Activated CD8-positive, alpha-beta T cell treated with anti-CD3 and anti-CD28 coated beads for 36 hours (primary cell): ENCODE data around the gene TMOD1. TPM values are rescaled to one million over a fixed set of nuclear protein-coding genes. Genes with fewer than 3 reads are reported as not detected.

Experiments used
- ATAC-seq: fragments of 200-7000 bp; cut with Tn5 transposase; one replicate; pipeline ENCODE4 v1.10.0; 2021; ENCODE audit warnings: mild to moderate bottlenecking, moderate library complexity
- CTCF ChIA-PET: fragments of 350-600 bp; sonication (Branson Sonifier 250); formaldehyde crosslinking; loops from one replicate; lab custom pipeline; 2021; ENCODE audit warnings: antibody characterized with exemption; lab: Charles Lee
- POLR2A ChIA-PET: fragments of 350-600 bp; sonication (Branson Sonifier 250); formaldehyde crosslinking; loops from one replicate; lab custom pipeline; 2021; ENCODE audit warnings: antibody characterized with exemption; lab: Charles Lee
- DNase-seq: peaks from one replicate; pipeline ENCODE4 v3.0.0-alpha.2; 2020
- H3K27ac Mint-ChIP-seq: one replicate; pipeline ENCODE4 v1.8.0; 2021; ENCODE audit warnings: mild to moderate bottlenecking, mixed read lengths
- H3K27me3 Mint-ChIP-seq: one replicate; pipeline ENCODE4 v1.8.0; 2021; ENCODE audit warnings: mixed read lengths
- H3K36me3 Mint-ChIP-seq: one replicate; pipeline ENCODE4 v1.8.0; 2021; ENCODE audit warnings: low read depth, mixed read lengths
- H3K4me1 Mint-ChIP-seq: one replicate; pipeline ENCODE4 v1.8.0; 2021; ENCODE audit warnings: low read depth, mixed read lengths
- H3K4me3 Mint-ChIP-seq: one replicate; pipeline ENCODE4 v1.8.0; 2021; ENCODE audit warnings: mild to moderate bottlenecking, moderate library complexity, mixed read lengths
- H3K9me3 Mint-ChIP-seq: one replicate; pipeline ENCODE4 v1.8.0; 2021; ENCODE audit warnings: mixed read lengths
- intact Hi-C: fragments of 100-400 bp; cut with micrococcal nuclease; formaldehyde crosslinking; loops from one replicate; pipeline ENCODE4 v1.10.0; 2022
- total RNA-seq, 2 experiments: library from RNA; stranded (reverse); gene quantifications; one replicate each; pipeline ENCODE4 v1.2.3, GENCODE V29; 2021
- TF ChIP-seq, protein P1 (sequence below): fragments of 200-600 bp; IDR thresholded peaks from one replicate; pipeline ENCODE4 v1.8.0; 2022; ENCODE audit warnings: antibody characterized with exemption, mild to moderate bottlenecking

The TMOD1 gene
- total RNA-seq, 2 experiments from 2014 or later = 0.47 to 0.60 TPM

DNA sequence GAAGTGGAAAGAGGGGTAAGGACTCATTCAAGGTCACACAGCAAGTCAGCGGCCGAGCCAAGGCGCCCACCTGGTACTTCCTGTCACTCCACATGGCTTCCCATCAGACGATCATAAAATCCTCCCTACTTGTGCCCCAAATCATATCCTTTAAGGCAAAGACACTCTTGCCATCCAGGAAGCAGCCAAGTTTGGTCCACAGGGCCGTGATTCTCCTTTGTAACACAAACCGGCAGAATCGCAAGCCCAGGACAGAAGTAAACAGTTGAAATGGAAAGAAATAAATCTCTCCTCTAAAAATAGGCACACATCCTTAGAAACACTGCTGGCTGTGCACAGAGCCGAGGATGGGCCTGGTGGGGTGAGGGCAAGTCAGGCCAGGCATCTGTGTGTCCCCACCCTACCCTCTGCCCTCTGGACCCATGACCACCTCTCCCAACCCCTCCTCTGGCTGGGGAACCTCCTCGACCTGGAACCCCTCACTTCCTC lies 30.5 kb downstream of the TMOD1 start:
- POLR2A ChIA-PET = no interaction called here
- DNase-seq (no peak), ATAC-seq (no peak)
- TF ChIP-seq, protein P1, sequence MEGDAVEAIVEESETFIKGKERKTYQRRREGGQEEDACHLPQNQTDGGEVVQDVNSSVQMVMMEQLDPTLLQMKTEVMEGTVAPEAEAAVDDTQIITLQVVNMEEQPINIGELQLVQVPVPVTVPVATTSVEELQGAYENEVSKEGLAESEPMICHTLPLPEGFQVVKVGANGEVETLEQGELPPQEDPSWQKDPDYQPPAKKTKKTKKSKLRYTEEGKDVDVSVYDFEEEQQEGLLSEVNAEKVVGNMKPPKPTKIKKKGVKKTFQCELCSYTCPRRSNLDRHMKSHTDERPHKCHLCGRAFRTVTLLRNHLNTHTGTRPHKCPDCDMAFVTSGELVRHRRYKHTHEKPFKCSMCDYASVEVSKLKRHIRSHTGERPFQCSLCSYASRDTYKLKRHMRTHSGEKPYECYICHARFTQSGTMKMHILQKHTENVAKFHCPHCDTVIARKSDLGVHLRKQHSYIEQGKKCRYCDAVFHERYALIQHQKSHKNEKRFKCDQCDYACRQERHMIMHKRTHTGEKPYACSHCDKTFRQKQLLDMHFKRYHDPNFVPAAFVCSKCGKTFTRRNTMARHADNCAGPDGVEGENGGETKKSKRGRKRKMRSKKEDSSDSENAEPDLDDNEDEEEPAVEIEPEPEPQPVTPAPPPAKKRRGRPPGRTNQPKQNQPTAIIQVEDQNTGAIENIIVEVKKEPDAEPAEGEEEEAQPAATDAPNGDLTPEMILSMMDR = no peak
- H3K36me3 Mint-ChIP-seq = no peaks in the 10 kb centered on the region
- H3K4me3 Mint-ChIP-seq = no peak overlapping the region
- no peaks in the 10 kb centered on the region for H3K9me3 Mint-ChIP-seq
- no peak overlapping the region for H3K27ac Mint-ChIP-seq
- peaks cover 5% of the 10 kb centered on the region for H3K4me1 Mint-ChIP-seq
- intact Hi-C loops = no loop called here
- peaks cover 2% of the 10 kb centered on the region for H3K27me3 Mint-ChIP-seq
- CTCF ChIA-PET = no interaction called here

DNA sequence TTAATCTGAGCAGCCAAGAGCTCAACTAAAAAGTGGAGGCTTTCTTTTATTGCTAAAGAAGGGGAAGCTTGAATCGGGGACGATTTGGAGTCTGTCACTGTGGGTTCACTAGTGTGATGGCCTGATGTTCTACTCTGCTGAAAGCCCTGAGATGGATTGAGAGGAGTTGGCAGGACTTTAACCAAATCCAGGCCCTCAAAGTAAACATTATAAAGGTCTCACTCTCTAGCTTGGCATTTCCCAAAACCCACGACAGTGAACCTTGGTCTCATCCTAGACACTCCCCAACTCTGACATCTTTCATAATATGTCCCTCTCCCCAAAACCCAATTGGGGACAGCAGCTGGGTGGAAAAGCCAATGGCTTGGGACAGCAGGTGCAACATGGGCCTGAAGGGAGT lies 32.7 kb downstream of the TMOD1 start:
- intact Hi-C loops = no loop called here
- Mint-ChIP-seq H3K36me3 (no peaks in the 10 kb centered on the region), H3K9me3 (no peaks in the 10 kb centered on the region), H3K27ac (no peak overlapping the region), H3K4me3 (no peak overlapping the region), H3K27me3 (peaks cover 2% of the 10 kb centered on the region), H3K4me1 (peaks cover 5% of the 10 kb centered on the region)
- DNase-seq (no peak), ATAC-seq (no peak)
- ChIA-PET POLR2A (interaction anchor here (1.2 kb wide), 1 partner anchor 10 kb away, joined by 3 read pairs; no protein-coding TSS in a partner anchor), CTCF (interaction anchor here (0.8 to 3.3 kb wide), 2 partner anchors 64 to 82 kb away, joined by 3 to 8 read pairs; no protein-coding TSS in a partner anchor)
- TF ChIP-seq, protein P1 = no peak

DNA sequence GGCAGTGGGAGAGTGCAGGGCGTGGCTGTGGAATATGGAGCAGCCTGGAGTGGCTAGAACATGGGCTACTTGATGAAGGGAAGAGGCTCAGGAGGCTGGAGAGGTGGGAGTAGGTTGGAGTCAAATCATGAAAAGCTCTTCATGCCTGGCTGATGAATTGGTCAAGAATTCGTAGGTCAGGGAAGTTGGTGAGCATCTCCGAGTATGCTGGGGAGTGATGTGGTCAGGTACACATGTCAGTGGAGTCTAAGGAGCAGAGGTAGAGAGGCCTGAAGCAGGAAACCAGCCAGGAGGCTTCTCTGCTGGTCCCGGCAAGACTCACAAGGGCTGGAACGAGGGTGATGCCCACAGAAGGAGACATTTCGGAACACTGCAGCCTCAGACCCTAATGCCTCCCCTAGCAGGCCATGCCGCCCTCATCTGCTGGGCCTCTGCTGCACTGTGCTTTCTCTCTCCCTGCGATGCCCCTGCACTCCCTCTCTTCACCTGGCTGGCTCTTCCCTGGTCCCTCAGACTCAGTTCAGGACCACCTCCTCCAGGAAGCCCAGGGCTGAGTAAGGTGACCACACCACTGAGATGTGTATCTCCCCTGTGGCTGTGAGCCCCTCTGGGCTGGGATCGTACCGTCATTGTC lies 33.6 kb downstream of the TMOD1 start:
- DNase-seq (no peak), ATAC-seq (no peak)
- Mint-ChIP-seq H3K4me1 (no peaks in the 10 kb centered on the region), H3K36me3 (no peaks in the 10 kb centered on the region), H3K9me3 (no peaks in the 10 kb centered on the region), H3K27ac (no peak overlapping the region), H3K27me3 (peaks cover 4% of the 10 kb centered on the region), H3K4me3 (no peak overlapping the region)
- ChIA-PET CTCF (interaction anchor here (3.3 kb wide), 1 partner anchor 63 kb away, joined by 8 read pairs; no protein-coding TSS in a partner anchor), POLR2A (interaction anchor here (0.6 kb wide), 1 partner anchor 16 kb away, joined by 3 read pairs; no protein-coding TSS in a partner anchor)
- intact Hi-C loops = no loop called here
- TF ChIP-seq, protein P1 = no peak

DNA sequence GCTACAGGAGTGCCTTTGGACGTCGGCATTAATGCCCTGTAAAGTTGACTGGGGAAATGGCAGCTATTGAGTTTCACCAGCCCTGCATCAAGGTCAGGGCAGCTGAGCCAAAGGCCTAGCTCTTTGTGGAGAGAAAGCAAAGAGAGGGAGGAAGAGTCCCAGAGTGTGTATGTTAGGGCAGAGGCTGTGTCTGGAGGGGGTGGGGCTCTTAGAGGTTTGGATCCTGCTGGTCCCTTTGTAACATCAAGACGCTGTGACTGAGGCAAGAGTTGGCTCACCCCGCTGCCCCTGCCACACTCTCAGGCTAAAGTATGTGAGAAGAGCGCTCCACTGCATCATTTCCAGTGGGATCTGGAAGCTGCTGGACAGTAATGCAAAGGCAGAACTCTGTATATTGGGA lies 34.3 kb downstream of the TMOD1 start:
- H3K4me1 Mint-ChIP-seq = no peaks in the 10 kb centered on the region
- ATAC-seq (no peak), DNase-seq (no peak)
- TF ChIP-seq, protein P1 = no peak
- H3K27ac Mint-ChIP-seq = no peak overlapping the region
- intact Hi-C loops = no loop called here
- no peaks in the 10 kb centered on the region for H3K9me3 Mint-ChIP-seq
- peaks cover 7% of the 10 kb centered on the region for H3K27me3 Mint-ChIP-seq
- ChIA-PET POLR2A (no interaction called here), CTCF (interaction anchor here (0.6 to 3.3 kb wide), 2 partner anchors 35 to 63 kb away, joined by 3 to 8 read pairs; no protein-coding TSS in a partner anchor)
- no peak overlapping the region for H3K4me3 Mint-ChIP-seq
- H3K36me3 Mint-ChIP-seq = no peaks in the 10 kb centered on the region

DNA sequence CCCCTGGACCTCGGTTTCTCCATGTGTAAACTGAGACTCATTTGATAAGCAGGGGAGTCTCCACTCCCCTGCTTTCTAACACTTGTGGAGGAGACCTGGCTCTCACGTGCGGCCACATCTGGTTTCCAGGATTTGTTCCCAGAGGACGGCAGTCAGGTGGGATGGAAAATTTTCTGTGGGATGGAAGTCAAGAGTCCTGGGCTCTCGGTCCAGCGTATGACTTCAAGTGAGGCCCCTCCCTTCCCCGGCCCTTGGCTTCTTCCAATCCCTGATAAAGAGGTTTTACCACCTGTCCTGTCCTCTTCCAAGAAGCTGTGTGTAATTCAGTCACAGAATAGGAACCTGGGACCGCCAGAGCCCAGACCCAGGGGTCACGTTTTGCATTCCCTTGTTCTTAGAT lies 35.0 kb downstream of the TMOD1 start:
- Mint-ChIP-seq H3K27ac (no peak overlapping the region), H3K9me3 (no peaks in the 10 kb centered on the region), H3K4me1 (no peaks in the 10 kb centered on the region), H3K36me3 (no peaks in the 10 kb centered on the region), H3K4me3 (no peak overlapping the region), H3K27me3 (peaks cover 7% of the 10 kb centered on the region)
- intact Hi-C loops = no loop called here
- POLR2A ChIA-PET = no interaction called here
- CTCF ChIA-PET = interaction anchor here (1.0 kb wide), 1 partner anchor 68 kb away, joined by 4 read pairs; no protein-coding TSS in a partner anchor
- TF ChIP-seq, protein P1 = no peak
- no peak for DNase-seq
- ATAC-seq = no peak
